ENCODE results near the gene OGFR.

The OGFR gene

GRCh38 chr20:62782149-62782892 lies 22.3 kb upstream of the OGFR start:
- no peak for DNase-seq

- DNase-seq = no peak
Observed at GRCh38 chr20:62782893-62783278, 21.7 kb upstream of the OGFR start.

- DNase-seq = no peak
Observed at GRCh38 chr20:62784497-62784896, 20.1 kb upstream of the OGFR start.

- DNase-seq = no peak
Observed at GRCh38 chr20:62785393-62785792, 19.2 kb upstream of the OGFR start.

GRCh38 chr20:62786157-62786556 lies 18.5 kb upstream of the OGFR start:
- no peak for DNase-seq

DNA sequence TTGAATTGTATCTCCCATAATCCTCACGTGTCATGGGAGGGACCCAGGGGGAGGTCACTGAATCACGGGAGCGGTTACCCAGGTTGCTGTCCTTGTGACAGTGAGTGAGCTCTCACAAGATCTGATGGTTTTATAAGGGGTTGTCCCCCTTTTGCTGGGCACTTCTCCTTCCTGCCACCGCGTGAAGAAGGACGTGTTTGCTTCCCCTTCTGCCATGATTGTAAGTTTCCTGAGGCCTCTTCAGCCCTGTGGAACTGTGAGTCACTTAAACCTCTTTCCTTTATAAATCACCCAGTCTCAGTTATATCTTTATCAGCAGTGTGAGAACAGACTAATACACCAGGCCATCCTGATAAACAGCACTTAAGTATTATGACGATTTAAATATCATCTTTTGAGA lies 17.3 kb upstream of the OGFR start:
- no peak for DNase-seq

DNA sequence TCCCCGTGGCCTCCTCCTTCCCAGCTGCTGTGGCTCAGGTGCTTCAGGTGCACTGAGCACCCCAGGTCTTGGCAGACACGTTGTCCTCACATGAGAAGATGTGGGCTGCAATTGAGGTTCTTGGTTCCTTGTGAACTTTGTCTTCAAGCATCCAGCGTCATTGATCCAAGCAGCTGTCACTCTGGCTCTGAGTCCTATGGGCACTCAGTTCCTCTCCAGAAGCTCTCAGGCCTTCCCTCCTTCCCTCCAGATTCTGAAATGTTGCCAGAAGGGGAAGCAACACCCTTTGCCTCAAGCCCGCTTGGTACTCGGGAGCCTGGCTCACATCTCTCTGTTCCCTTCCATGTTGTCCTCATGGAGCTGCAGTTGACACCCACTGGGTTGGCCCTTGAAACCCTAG lies 16.8 kb upstream of the OGFR start:
- no peak for DNase-seq

GRCh38 chr20:62788607-62789006 lies 16.0 kb upstream of the OGFR start:
- DNase-seq = no peak

DNA sequence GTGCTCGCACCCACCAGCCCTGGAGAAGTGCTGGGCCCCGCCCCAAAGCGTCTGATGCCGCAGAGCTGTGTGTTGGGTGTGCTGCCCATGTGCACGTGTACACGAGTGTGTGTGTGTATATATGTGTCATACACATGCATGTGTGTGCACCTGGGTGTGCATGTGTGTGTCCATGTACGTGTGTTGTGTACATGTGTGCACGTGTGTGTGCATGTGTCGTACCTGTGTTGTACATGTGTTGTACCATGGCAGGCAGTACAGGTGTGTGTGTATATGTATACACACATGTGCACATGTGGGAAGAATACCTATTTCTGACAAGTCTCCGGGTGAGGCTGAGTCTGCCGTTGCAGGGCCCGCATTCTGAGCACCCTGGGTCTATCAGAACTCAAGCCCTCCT lies 14.6 kb upstream of the OGFR start:
- no peak for DNase-seq

DNA sequence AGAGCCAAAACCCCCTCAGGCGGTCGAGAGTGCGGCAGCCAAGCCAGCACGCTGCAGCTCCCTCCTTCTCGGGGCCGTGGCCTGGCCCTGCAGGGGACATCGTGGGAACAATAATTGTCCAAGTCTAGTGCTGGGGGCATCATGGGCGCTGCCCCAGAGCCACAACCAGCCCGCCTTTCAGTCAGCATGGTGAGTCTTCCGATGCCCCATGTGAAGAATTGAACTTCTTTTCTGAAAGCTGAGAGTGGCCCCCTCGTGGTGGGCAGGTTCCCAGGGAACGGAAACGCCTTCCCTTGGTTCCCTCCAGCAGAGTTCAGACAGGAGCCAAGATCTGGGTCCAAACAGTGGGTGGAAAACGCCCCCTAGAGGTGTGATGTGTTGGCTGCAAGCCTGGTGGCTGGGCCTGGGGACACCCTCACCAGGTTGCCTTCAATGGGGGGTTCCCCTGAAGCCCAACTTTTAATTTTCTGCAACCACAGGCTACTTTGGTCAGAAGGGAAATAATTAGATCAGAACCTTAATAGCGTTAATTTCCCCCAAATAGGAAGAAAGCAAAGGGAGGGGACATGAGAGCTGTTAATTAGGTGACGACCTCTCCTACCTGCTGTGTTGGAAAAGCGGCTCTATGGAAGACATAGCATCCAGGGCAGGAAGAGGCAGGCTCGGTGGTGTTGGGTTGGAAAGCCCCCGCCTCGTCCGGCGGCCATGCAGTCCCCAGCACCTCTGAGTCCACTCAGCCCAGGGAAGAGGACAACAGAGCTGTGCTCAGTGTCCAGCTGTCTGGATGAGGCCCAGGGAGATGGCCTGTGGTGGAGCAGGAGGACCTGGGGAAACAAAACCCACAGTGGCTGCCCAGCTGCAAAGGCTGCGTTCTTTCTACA lies 13.1 kb upstream of the OGFR start:
- DNase-seq = peak in 57 of 58 donors; percentile 25 to 91 (median 81)

- no peak for DNase-seq
Observed at GRCh38 chr20:62792182-62792939, 12.3 kb upstream of the OGFR start.

DNA sequence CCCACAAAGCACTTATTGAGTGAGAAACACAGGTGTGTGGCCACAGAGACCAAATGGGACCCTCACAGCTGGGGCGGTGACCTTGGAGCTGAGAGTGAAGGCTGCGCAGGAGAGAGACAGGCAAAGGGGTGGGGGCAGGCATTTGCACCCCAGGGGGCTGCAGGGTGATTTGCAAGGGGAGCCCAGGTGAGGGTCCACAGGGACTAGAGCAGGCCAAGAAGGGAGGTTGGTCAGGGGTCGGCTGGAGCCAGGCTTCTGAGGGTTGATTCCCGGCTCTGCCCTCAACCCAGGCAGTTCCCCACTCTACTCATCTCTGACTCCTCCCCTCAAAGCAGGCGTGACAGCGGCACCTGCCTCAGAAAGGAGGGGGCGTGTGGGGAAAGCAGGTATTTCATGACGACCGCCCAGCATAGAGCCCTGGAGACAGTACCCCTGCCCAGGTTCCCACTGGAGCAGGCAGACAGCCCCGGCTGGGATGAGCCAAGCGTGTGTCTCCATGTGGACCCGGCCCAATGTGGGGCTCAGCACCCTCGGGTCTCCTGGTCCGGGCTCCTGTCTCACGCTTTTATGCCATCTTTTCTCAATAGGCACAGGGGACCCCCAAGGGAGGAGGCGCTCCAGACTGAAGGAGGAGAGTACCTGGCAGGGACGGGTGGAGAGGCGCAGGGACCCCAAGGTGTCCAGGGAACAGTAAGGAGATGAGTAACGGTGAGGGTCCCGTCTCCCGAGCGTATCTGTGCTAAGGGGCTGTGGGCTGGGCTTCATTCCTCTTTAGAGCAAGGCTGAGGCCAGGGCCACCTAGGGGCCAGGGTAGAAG lies 11.5 kb upstream of the OGFR start:
- no peak for DNase-seq

DNA sequence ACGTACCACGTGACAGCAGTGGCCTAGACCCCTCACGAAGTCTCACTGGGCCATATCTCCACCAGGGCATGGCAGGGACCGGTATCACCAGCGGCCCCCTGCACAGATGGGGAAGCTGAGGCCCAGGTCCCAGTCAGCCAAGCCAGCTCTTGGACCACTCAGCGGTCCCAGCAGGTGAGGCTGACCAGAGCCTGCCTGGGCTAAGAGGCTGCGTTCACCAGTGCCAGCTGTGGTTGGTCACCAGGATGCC lies 11.0 kb upstream of the OGFR start:
- DNase-seq = peak in 2 of 58 donors; percentile 63 to 75

DNA sequence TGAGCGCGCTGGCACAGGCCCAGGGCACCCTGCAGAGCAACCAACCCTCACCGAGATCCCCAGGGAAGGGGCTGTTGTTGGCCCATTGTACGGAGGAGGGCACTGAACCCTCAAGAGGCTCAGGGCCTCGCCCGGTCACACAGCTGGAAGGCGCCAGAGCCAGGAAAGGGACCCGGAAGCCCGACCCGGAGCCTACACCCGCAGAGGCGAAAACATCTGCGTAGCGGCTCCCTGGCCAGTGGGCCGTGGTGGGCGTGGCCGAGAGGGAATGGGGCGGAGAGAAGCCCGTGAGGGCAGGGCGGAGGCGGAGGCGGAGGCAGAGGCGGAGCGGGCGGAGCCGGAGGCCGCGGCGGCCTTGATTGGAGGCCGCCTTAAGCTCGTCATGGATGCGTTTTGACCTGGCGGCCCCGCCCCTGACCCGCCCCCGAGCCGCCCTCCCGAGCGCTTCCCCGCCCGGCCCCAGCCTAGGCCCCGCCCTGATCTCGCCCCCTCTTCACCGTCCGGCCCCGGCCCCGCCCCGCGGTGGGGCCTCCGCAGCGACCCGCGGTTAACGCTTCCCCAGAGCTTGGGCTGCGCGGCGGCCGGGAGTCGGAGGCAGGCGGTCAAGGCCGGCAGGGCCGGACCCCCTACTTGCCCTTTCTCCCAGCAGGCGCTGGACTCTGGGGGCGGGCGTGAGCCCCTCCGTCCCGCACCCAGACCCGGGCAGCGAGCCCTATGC lies 10.5 kb upstream of the OGFR start:
- peak; percentile 55 to 98 (median 92) for DNase-seq

- peak in 46 of 58 donors; percentile 19 to 73 (median 48) for DNase-seq
Observed at GRCh38 chr20:62795023-62795761, 9.4 kb upstream of the OGFR start.

DNA sequence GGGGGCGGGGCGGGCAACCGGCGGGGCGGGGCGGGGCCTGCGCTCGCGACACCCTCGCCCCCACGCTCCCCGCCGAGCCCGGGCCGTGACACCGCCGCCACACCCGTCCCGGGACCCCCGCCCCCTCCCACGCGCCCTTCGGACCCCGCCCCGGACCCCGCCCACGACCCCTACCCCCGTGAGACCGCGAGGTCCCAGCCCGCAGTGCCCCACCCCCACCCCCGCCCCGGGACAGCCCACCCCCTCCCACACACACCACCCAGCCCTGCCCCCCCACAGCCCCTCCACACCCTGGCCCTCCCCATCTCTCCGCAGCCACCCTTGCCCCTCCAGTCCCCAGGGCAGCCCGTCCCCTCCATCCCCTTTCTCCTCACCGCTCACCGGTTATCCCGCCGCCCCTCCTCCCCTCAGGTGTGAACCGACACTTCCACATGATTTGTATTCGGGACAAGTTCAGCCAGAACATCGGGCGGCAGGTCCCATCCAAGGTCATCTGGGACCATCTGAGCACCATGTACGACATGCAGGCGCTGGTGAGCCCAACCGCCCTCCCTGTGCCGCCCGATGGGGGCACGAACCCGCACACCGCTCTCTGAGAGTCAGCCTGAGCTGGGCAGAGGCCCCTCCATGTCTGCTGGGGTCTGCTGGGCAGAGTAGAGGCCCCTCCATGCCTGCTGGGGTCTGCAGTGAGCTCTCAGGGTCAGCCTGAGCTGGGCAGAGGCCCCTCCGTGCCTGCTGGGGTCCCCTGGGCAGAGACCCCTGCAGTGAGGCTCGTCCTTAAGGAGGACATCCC lies 7.7 kb upstream of the OGFR start:
- no peak for DNase-seq

GRCh38 chr20:62797671-62798532 lies 6.7 kb upstream of the OGFR start:
- DNase-seq = no peak

- DNase-seq = no peak
Observed at GRCh38 chr20:62799036-62799435, 5.6 kb upstream of the OGFR start.
